H1 (cell line): ENCODE data around the gene TMPRSS2. TPM values are rescaled to one million over a fixed set of nuclear protein-coding genes. Genes with fewer than 3 reads are reported as not detected.

Experiments
- CTCF ChIA-PET: fragments of 300-600 bp; sonication (Branson Sonifier 250); formaldehyde crosslinking; loops from one replicate; lab custom pipeline; 2021; ENCODE audit not compliant: partially characterized antibody; lab: Charles Lee
- POLR2A ChIA-PET: fragments of 300-600 bp; sonication (Branson Sonifier 250); formaldehyde crosslinking; loops from one replicate; lab custom pipeline; 2021; ENCODE audit warnings: inconsistent platforms; ENCODE audit not compliant: partially characterized antibody; lab: Charles Lee
- DNase-seq, 2 experiments: peaks; one replicate each; pipeline versions ENCODE4 v3.0.0 to v3.0.0-alpha.2; 2010 to 2022; ENCODE audit warnings: low spot score in 2 of 2, low read depth in 1 of 2, mixed read lengths in 1 of 2
- FAIRE-seq: peaks from 2 replicates; lab custom pipeline; 2011; peaks lifted over from hg19 to GRCh38; lab: Jason Lieb, UNC
- H2AFZ ChIP-seq: 2 replicates; pipeline ENCODE4 v1.8.1; 2012; ENCODE audit warnings: low read length, inconsistent platforms
- H2AK5ac ChIP-seq: 2 replicates; pipeline ENCODE4 v1.6.1; 2013; ENCODE audit warnings: low read depth, low read length
- H2BK120ac ChIP-seq: replicated peaks from 2 replicates; pipeline ENCODE3; 2013; ENCODE audit warnings: low read depth, low read length, inconsistent platforms
- H2BK12ac ChIP-seq: 2 replicates; pipeline ENCODE4 v1.6.1; 2013; ENCODE audit warnings: low read depth, low read length
- H2BK15ac ChIP-seq: 2 replicates; pipeline ENCODE4 v1.6.1; 2013; ENCODE audit warnings: low read length
- H2BK20ac ChIP-seq: 2 replicates; pipeline ENCODE4 v1.6.1; 2013; ENCODE audit warnings: low read length
- H2BK5ac ChIP-seq: 2 replicates; pipeline ENCODE4 v1.6.1; 2013; ENCODE audit warnings: low read depth, low read length
- H3K14ac ChIP-seq: 2 replicates; pipeline ENCODE4 v1.6.1; 2013; ENCODE audit warnings: inconsistent platforms; ENCODE audit not compliant: insufficient read length
- H3K18ac ChIP-seq: 2 replicates; pipeline ENCODE4 v1.6.1; 2013; ENCODE audit warnings: low read length; ENCODE audit errors: extremely low read depth
- H3K23ac ChIP-seq: 2 replicates; pipeline ENCODE4 v1.6.1; 2013; ENCODE audit warnings: inconsistent platforms; ENCODE audit not compliant: insufficient read length
- H3K23me2 ChIP-seq: 2 replicates; pipeline ENCODE4 v1.6.1; 2013; ENCODE audit warnings: low read depth, low read length
- H3K27ac ChIP-seq: 2 replicates; pipeline ENCODE4 v1.6.1; 2011; ENCODE audit warnings: low read depth, low read length, inconsistent platforms
- H3K27me3 ChIP-seq, 4 experiments: replicated peaks in 1 of 4; 1 replicate in 1 of 4; 2 replicates in 3 of 4; pipeline versions ENCODE4 v1.6.1 to v1.8.1; 2011 to 2013; ENCODE audit warnings: low read length in 3 of 4, mild to moderate bottlenecking in 3 of 4, inconsistent platforms in 2 of 4, mixed read lengths in 2 of 4, moderate library complexity in 1 of 4; ENCODE audit not compliant: control insufficient read depth in 3 of 4, insufficient read depth in 3 of 4; ENCODE audit errors: extremely low read depth in 1 of 4
- H3K36me3 ChIP-seq, 4 experiments: 2 replicates each; pipeline versions ENCODE4 v1.6.1 to v1.8.1; 2011 to 2013; ENCODE audit warnings: mild to moderate bottlenecking in 4 of 4, low read length in 3 of 4, moderate library complexity in 2 of 4, control low read depth in 1 of 4, inconsistent platforms in 1 of 4; ENCODE audit not compliant: insufficient read depth in 4 of 4, control insufficient read depth in 2 of 4
- H3K4ac ChIP-seq: replicated peaks from 2 replicates; pipeline ENCODE3; 2013; ENCODE audit warnings: low read length, low read depth, mixed read lengths, inconsistent platforms; ENCODE audit not compliant: insufficient read length
- H3K4me1 ChIP-seq, 4 experiments: replicated peaks in 1 of 4; 1 replicate in 1 of 4; 2 replicates in 3 of 4; pipeline versions ENCODE4 v1.6.1 to v1.8.1; 2011 to 2013; ENCODE audit warnings: low read length in 3 of 4, inconsistent platforms in 2 of 4, mixed read lengths in 1 of 4; ENCODE audit not compliant: insufficient read depth in 4 of 4, control insufficient read depth in 3 of 4
- H3K4me2 ChIP-seq, 2 experiments: 2 replicates each; pipeline versions ENCODE4 v1.6.1 to v1.8.1; 2011 to 2013; ENCODE audit warnings: low read depth in 2 of 2, low read length in 2 of 2, control low read depth in 1 of 2, inconsistent platforms in 1 of 2, mild to moderate bottlenecking in 1 of 2; ENCODE audit not compliant: insufficient read depth in 1 of 2
- H3K4me3 ChIP-seq, 4 experiments: fragments of 200-600, 300-600 bp in 1 of 4; sonication (generic), shearing (Covaris generic), sonication (Bioruptor Twin) in 1 of 4; 2 replicates each; pipeline versions ENCODE4 v1.5.1 to v1.8.1; 2011 to 2016; ENCODE audit warnings: low read length in 4 of 4, low read depth in 3 of 4, control low read depth in 2 of 4, inconsistent platforms in 2 of 4, mild to moderate bottlenecking in 2 of 4, mixed read lengths in 1 of 4, moderate library complexity in 1 of 4; ENCODE audit not compliant: insufficient read depth in 2 of 4; ENCODE audit errors: extremely low read depth in 1 of 4
- H3K56ac ChIP-seq: replicated peaks from 2 replicates; pipeline ENCODE3; 2013; ENCODE audit warnings: low read depth, mild to moderate bottlenecking, mixed read lengths, low read length, inconsistent platforms; ENCODE audit not compliant: insufficient read length
- H3K79me1 ChIP-seq: 2 replicates; pipeline ENCODE4 v1.6.1; 2013; ENCODE audit warnings: low read depth, low read length, control low read depth
- H3K79me2 ChIP-seq, 2 experiments: 2 replicates each; pipeline versions ENCODE4 v1.6.1 to v1.8.1; 2012 to 2013; ENCODE audit warnings: low read length in 2 of 2, mild to moderate bottlenecking in 2 of 2, inconsistent platforms in 1 of 2; ENCODE audit not compliant: insufficient read depth in 2 of 2, control insufficient read depth in 1 of 2
- H3K9ac ChIP-seq, 4 experiments: replicated peaks in 1 of 4; 1 replicate in 1 of 4; 2 replicates in 3 of 4; pipeline versions ENCODE4 v1.6.1 to v1.8.1; 2011 to 2013; ENCODE audit warnings: low read depth in 3 of 4, low read length in 3 of 4, control low read depth in 2 of 4, mild to moderate bottlenecking in 2 of 4, moderate library complexity in 2 of 4, inconsistent platforms in 1 of 4; ENCODE audit errors: extremely low read depth in 1 of 4
- H3K9me3 ChIP-seq, 2 experiments: 2 replicates each; pipeline versions ENCODE4 v1.6.1 to v1.8.1; 2012 to 2013; ENCODE audit warnings: mild to moderate bottlenecking in 2 of 2, moderate library complexity in 2 of 2, control low read depth in 1 of 2, inconsistent platforms in 1 of 2, low read depth in 1 of 2, low read length in 1 of 2, mixed read lengths in 1 of 2; ENCODE audit not compliant: insufficient read depth in 2 of 2
- H4K20me1 ChIP-seq, 2 experiments: replicated peaks in 1 of 2; 2 replicates each; pipeline versions ENCODE3 to v1.8.1; 2011 to 2013; ENCODE audit warnings: inconsistent platforms in 2 of 2, low read length in 2 of 2, mild to moderate bottlenecking in 1 of 2; ENCODE audit not compliant: insufficient read depth in 2 of 2, control insufficient read depth in 1 of 2
- H4K5ac ChIP-seq: 2 replicates; pipeline ENCODE4 v1.6.1; 2013; ENCODE audit warnings: low read length, low read depth, mixed read lengths, inconsistent platforms; ENCODE audit not compliant: insufficient read length
- H4K8ac ChIP-seq: 2 replicates; pipeline ENCODE4 v1.8.0; 2013; ENCODE audit warnings: mild to moderate bottlenecking, moderate library complexity, low read length, inconsistent platforms; ENCODE audit not compliant: insufficient read depth; ENCODE audit errors: extremely low read depth
- H4K91ac ChIP-seq: replicated peaks from 2 replicates; pipeline ENCODE3; 2013; ENCODE audit warnings: low read length, mixed read lengths, inconsistent platforms; ENCODE audit not compliant: insufficient read length
- BCL11A ChIP-seq, 2 experiments: IDR thresholded peaks; one replicate each; pipeline ENCODE4 v1.6.1; 2011; ENCODE audit warnings: low read depth in 2 of 2, low read length in 2 of 2, mild to moderate bottlenecking in 2 of 2
- BRCA1 ChIP-seq: IDR thresholded peaks from 2 replicates; pipeline ENCODE4 v1.6.1; 2012; ENCODE audit warnings: low read depth, low read length, improper control_type of control experiment
- CTBP2 ChIP-seq: IDR thresholded peaks from 2 replicates; pipeline ENCODE4 v1.7.0; 2011; ENCODE audit warnings: borderline replicate concordance, mild to moderate bottlenecking, moderate library complexity, mixed read lengths, low read length; ENCODE audit not compliant: insufficient read depth, insufficient read length
- GABPA ChIP-seq: IDR thresholded peaks from 2 replicates; pipeline ENCODE4 v1.6.1; 2011; ENCODE audit warnings: mild to moderate bottlenecking, low read length, moderate library complexity, borderline replicate concordance; ENCODE audit not compliant: insufficient read depth
- HDAC2 ChIP-seq, 2 experiments: fragments of 300-600 bp in 1 of 2; sonication (generic) in 1 of 2; IDR thresholded peaks; 2 replicates each; pipeline ENCODE4 v1.6.1; 2011 to 2012; ENCODE audit warnings: low read depth in 2 of 2, low read length in 2 of 2, mild to moderate bottlenecking in 2 of 2, moderate library complexity in 2 of 2, borderline replicate concordance in 1 of 2, inconsistent platforms in 1 of 2
- KDM1A ChIP-seq: fragments of 200-600, 300-600 bp; sonication (generic); IDR thresholded peaks from 2 replicates; pipeline ENCODE4 v1.7.1; 2016; ENCODE audit warnings: mild to moderate bottlenecking, low read length, borderline replicate concordance
- NANOG ChIP-seq: IDR thresholded peaks from 2 replicates; pipeline ENCODE4 v1.6.1; 2011; ENCODE audit warnings: low read length, low read depth, mild to moderate bottlenecking, inconsistent platforms; ENCODE audit not compliant: insufficient read depth, poor library complexity, severe bottlenecking
- SAP30 ChIP-seq: fragments of 300-600 bp; sonication (generic); IDR thresholded peaks from 2 replicates; pipeline ENCODE4 v1.7.1; 2012; ENCODE audit warnings: low read length, moderate library complexity, mild to moderate bottlenecking, inconsistent platforms; ENCODE audit not compliant: insufficient read depth, insufficient replicate concordance
- TAF1 ChIP-seq: IDR thresholded peaks from 2 replicates; pipeline ENCODE4 v1.6.1; 2011; ENCODE audit warnings: mild to moderate bottlenecking, low read depth, low read length
- YY1 ChIP-seq: IDR thresholded peaks from 2 replicates; pipeline ENCODE4 v1.6.1; 2011; ENCODE audit warnings: low read depth, mild to moderate bottlenecking, low read length
- ZNF274 ChIP-seq: IDR thresholded peaks from 2 replicates; pipeline ENCODE4 v1.7.0; 2012; ENCODE audit warnings: low read length, borderline replicate concordance; ENCODE audit errors: extremely low read depth
- WGBS, 2 experiments: shearing (Covaris generic) in 1 of 2; methylation state at CpG; one replicate each; pipeline versions ENCODE4 v1.1.6 to v1.1.7; 2013 to 2015; ENCODE audit warnings: low lambda C conversion rate in 2 of 2, mixed read lengths in 2 of 2, inconsistent platforms in 1 of 2, low coverage in 1 of 2, missing lambda C conversion rate in 1 of 2; ENCODE audit not compliant: insufficient replicate concordance in 2 of 2, insufficient coverage in 1 of 2, insufficient read length in 1 of 2; ENCODE audit errors: extremely low coverage in 1 of 2, missing lambda C conversion rate in 1 of 2; 5-methylcytosine and 5-hydroxymethylcytosine counted together
- polyA plus RNA-seq, 7 experiments: library from polyadenylated mRNA; depleted of rRNA in 3 of 7; stranded (reverse) in 5 of 7; unstranded in 2 of 7; fragments of >200 nt in 5 of 7; fragments of 200-250 nt in 2 of 7; gene quantifications; 1 replicate in 5 of 7; 2 replicates in 1 of 7; 4 replicates in 1 of 7; pipeline versions ENCODE4 v1.2.1 to v1.2.3, GENCODE V29; 2011 to 2013; ENCODE audit warnings: missing spikeins in 2 of 7, mixed read lengths in 2 of 7
- total RNA-seq: library from RNA; stranded (reverse); fragmentation: NEBNext Ultra II Directional; extraction: Animal tissue kit (Norgen Biotek cat#: 25700); gene quantifications from 2 replicates; pipeline ENCODE4 v1.2.1, GENCODE V29; 2021

TMPRSS2 gene
- total and polyA plus RNA-seq, 2 of the 8 experiments (the other 6 are each of a cell fraction or from before 2014, with no cell fraction given): 9.2 to 11.0 TPM

DNA sequence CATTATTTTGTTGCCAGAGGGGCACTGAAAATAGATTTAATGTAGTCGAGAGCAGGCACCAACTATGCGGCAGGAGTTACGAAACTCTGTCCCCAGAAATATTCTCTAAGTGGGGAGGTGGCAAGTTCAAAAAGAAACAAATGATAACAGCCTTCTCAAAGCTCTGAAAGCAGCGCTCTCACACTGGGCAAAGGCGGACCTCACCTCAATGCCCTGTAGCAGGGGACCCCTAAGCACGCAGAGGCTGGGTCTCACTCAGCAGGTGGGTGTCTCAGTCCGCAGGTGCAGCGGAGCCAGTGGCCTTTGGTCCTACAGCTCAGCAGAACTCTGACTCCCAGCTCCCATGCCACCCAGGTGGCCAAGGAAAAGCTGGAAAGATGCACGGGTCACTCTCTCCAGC is 21.8 kb upstream of the TMPRSS2 start:
- no peak for FAIRE-seq
- no peak overlapping the region for H3K56ac ChIP-seq
- no peak overlapping the region for H2BK12ac ChIP-seq
- no peak overlapping the region for H2AFZ ChIP-seq
- H3K9me3 ChIP-seq: no peaks in the 10 kb centered on the region
- H3K27me3 ChIP-seq: no peaks in the 10 kb centered on the region
- no peak overlapping the region for H4K5ac ChIP-seq
- H3K23ac ChIP-seq: no peak overlapping the region
- 0 out of 2 replicates have a peak overlapping the region, but pooled peaks have one; percentile 46 for H2BK15ac ChIP-seq
- no peak overlapping the region for H3K27ac ChIP-seq
- no peaks in the 10 kb centered on the region for H3K36me3 ChIP-seq
- WGBS, 2 experiments: 76% methylated on average over 9 of the region's 9 CpGs; no CpG with 5 or more reads in 1 of the 2 experiments
- no peak overlapping the region for H3K4ac ChIP-seq
- H3K14ac ChIP-seq: no peak overlapping the region
- H3K79me1 ChIP-seq: no peaks in the 10 kb centered on the region
- no peak for DNase-seq
- H2AK5ac ChIP-seq: peak overlapping the region; percentile 75; the same call in 1 of the 2 replicates
- H3K4me3 ChIP-seq: no peak overlapping the region
- CTCF ChIA-PET: interaction anchor here (1.2 kb wide), 1 partner anchor 19 kb away, joined by 3 read pairs; no protein-coding TSS in a partner anchor
- no peak overlapping the region for H2BK5ac ChIP-seq
- TF ChIP-seq KDM1A (no peak), CTBP2 (no peak), SAP30 (no peak), GABPA (no peak), HDAC2 (IDR thresholded peaks at IDR 0.05; ENCODE audit: borderline replicate concordance in 1 of 2, low read depth in 2 of 2, low read length in 2 of 2) (no peak), ZNF274 (no peak), NANOG (no peak), BCL11A (IDR thresholded peaks at IDR 0.05; ENCODE audit: low read depth in 2 of 2, low read length in 2 of 2) (no peak), BRCA1 (no peak), YY1 (no peak), TAF1 (no peak)
- POLR2A ChIA-PET: interaction anchor here (0.7 to 1.8 kb wide), 6 partner anchors 8 to 26 kb away, joined by 3 to 5 read pairs (median 3); partner anchors contain the start of gene TMPRSS2
- H4K91ac ChIP-seq: no peak overlapping the region
- H3K23me2 ChIP-seq: peaks cover 2% of the 10 kb centered on the region; the same call in 1 of the 2 replicates
- H4K8ac ChIP-seq: no peak overlapping the region
- no peaks in the 10 kb centered on the region for H4K20me1 ChIP-seq
- H3K4me2 ChIP-seq: no peak overlapping the region
- H3K18ac ChIP-seq: no peak overlapping the region
- no peak overlapping the region for H3K9ac ChIP-seq
- no peaks in the 10 kb centered on the region for H3K79me2 ChIP-seq
- H2BK20ac ChIP-seq: no peak overlapping the region
- no peak overlapping the region for H2BK120ac ChIP-seq
- H3K4me1 ChIP-seq: peaks cover 0 to 2% (median 0%) of the 10 kb centered on the region in 4 experiments; a peak in 1 of 7 replicates
